GM19240 (cell line): ENCODE measurements around the gene CTDSPL.

ENCODE experiments used
- DNase-seq: peaks from one replicate; pipeline ENCODE4 v3.0.0; 2011; ENCODE audit warnings: low spot score; ENCODE audit not compliant: insufficient read length

Gene CTDSPL

GRCh38 chr3:37912052-37912733 is 50.5 kb downstream of the CTDSPL start:
- no peak for DNase-seq

- DNase-seq = no peak
Measured at GRCh38 chr3:37913522-37913921, 51.8 kb downstream of the CTDSPL start.

DNA sequence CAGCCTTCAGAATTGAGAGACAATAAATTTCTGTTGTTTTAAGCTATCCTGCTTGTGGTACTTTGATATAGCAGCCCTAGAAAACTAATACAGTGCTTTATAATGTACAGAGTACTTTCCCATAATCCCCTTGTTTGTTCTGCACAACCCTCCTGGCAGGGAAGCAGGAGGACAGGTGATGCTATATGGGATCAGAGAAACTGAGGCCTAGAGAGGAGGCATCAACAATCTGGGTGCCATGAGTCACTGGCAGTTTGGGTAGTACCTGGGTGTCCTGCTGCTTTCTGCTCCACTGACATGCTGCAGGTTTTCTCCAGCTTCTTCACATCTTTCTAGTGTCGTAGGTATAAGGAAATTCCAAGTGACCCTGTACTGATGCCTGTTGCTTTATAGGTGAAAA is 55.0 kb downstream of the CTDSPL start:
- no peak for DNase-seq

- DNase-seq = no peak
Measured at GRCh38 chr3:37918627-37919026, 56.9 kb downstream of the CTDSPL start.

DNA sequence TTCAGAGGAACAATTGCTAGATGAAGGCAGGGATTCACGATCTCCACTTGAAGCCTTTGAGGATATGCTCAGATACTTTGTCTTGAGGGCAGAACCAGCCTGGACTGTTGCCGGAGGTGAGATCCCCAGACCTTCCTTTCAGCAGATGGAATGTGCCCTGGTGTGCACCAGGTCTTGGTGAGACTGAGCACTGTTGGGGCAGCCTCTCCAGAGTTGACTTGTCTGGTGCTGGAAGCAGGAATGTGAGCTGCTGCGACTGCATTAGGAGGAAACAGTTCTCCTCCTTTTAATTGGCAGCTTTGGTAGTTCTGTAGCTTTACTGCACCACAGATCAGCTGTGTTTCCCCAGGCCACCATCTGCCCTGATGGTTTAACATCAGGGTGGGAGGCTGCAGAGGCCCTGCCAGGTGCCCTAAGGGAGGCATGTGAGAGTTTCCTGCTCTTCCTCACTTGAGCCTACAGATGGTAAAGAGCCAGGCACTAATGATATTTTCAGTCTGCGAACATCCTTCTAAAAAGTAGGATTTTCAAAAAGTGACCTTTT is 58.5 kb downstream of the CTDSPL start:
- no peak for DNase-seq

- DNase-seq = no peak
Measured at GRCh38 chr3:37921025-37921424, 59.3 kb downstream of the CTDSPL start.

GRCh38 chr3:37922721-37923568 is 61.3 kb downstream of the CTDSPL start:
- no peak for DNase-seq

- DNase-seq = no peak
Measured at GRCh38 chr3:37923569-37924040, 61.9 kb downstream of the CTDSPL start.

DNA sequence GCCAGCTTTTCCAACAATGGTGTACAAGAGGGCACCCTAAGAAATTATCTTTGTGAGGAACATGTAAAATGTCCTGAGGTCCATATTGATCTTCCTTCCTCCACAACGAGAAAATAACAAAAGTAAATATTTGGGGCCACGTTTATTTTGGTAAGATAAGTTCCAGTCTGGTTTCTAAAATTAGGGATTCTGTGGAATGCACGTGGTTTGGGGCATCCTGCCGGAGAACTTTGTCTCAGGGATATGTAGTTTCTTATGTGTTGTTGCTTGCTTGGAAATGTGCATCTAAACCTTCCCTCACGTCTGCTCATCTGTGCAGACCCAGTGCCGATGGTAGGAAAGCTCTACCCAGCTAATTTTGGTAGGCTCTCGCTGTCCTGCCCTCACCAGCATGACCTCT is 62.8 kb downstream of the CTDSPL start:
- DNase-seq = no peak

- DNase-seq = no peak
Measured at GRCh38 chr3:37925157-37925556, 63.5 kb downstream of the CTDSPL start.

- DNase-seq = no peak
Measured at GRCh38 chr3:37926611-37927010, 64.9 kb downstream of the CTDSPL start.

DNA sequence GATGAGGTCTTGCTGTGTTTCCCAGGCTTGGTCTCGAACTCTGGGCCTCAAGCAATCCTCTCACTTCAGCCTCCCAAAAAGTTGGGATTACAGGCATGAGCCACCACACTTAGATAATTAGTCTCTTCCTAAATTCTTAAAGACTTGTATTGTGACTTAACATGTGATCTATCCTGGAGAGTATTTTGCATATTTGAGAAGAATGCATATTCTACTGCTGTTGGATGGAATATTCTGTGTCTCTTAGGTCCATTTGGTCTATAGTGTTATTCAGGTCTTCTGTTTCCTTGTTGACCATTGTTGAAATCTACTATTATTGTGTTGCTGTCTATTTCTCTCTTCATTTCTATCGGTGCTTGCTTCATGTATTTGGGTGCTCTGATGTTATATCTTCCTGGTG is 68.8 kb downstream of the CTDSPL start:
- no peak for DNase-seq

DNA sequence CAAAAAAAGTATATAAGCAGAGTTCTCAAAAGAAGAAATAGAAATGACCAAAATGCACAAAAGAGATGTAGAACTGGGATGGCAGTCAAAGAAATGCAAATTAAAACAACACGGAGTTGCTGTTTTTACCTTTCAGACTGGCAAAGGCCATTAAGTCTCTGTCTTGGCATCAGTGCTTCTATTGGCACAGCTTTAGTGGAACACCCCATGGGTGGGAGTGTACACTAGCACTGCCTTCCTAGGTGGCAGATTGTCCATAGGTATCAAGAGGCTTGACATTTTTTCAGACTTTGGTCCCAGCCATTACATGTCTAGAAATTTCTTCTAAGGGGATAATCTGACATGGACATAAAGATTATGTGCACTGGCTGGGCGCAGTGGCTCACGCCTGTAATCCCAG is 70.8 kb downstream of the CTDSPL start:
- no peak for DNase-seq

DNA sequence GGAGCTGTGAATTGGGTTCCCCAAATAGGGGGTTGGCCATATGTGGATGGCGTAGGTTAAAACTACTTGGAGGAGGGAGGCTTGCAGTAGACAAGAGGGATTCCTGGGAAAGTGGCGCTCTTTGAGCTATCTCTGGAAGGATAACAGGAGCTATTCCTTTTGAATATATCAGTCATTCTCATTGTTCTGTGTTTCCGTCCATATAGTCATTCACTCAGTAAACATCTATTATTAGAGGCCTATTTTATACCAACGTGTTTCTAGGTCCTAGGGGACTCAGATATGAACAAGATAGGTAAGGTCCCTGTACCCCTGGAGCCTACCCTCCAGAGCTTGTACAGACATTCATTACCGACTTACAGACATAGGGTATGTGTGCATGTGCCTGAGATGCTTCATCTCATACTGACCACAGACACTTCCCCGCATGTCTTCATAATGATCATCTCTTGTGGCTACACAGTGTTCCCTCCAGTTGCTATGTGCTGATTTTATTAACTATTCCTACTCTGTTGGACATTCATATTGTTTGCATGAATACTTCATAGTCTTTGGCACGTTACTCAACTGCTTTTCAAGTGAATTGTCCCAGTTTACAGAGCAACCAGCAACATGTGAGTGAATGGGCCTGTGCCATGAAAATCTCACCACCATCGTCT is 73.1 kb downstream of the CTDSPL start:
- DNase-seq = no peak

GRCh38 chr3:37935290-37935668 is 73.6 kb downstream of the CTDSPL start:
- DNase-seq = no peak

GRCh38 chr3:37935756-37936666 is 74.3 kb downstream of the CTDSPL start:
- no peak for DNase-seq

GRCh38 chr3:37937156-37937555 is 75.5 kb downstream of the CTDSPL start:
- DNase-seq = no peak

- DNase-seq = no peak
Measured at GRCh38 chr3:37938011-37938410, 76.3 kb downstream of the CTDSPL start.

DNA sequence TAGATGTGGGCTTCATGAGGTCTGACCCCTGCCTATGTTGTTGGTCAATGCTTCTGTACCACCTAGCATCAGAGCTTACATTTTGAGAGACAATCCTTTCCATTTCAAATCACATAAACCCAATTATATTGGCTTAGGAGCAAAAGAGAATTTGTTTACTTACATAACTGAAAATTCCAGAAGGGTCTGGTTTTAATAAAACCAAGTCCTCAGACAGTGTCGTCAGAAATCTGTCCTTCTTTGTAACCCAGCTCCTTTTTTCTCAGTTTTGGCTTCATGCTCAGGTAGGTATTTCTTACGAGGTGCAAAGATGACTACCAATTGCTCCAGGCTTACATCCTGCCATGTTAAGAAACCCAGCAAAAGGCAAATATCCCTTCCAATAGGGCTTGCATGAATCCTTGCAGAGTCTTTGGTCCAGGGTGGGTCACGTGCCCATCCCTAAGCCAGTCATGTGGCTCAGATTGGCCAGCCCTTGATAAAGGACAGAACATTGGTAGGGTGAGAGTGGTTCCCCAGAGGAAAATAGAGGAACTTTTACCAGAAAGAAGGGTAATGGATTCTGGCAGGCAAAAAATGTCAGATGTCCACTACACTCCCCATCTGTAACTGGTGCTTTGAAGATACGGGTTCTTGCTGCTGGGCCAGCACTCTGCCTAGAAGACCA is 78.7 kb downstream of the CTDSPL start:
- no peak for DNase-seq
